SK-MEL-5 (cell line): ENCODE data around the gene TUBGCP3. TPM values are rescaled to one million over a fixed set of nuclear protein-coding genes. Genes with fewer than 3 reads are reported as not detected.
"Not testable (repeated sequence)": the region's sequence is repeated elsewhere in the genome, so short reads cannot be mapped to it uniquely, and the experiment has no call there.

Source experiments
- DNase-seq: peaks from one replicate; pipeline ENCODE4 v3.0.0-alpha.2; 2016; ENCODE audit warnings: low read depth, low spot score
- in situ Hi-C: cut with HindIII; loops from 2 replicates; pipeline ENCODE4 v1.10.0; 2016; ENCODE audit warnings: low sequenced_read_pairs, high pct_unique_total_duplicates, low pct_unique_long_range_greater_than_20kb
- total RNA-seq: library from RNA; depleted of rRNA; stranded (reverse); fragments of >200 nt; shearing (Covaris generic); gene quantifications from 2 replicates; pipeline ENCODE4 v1.2.3, GENCODE V29; 2014

Gene TUBGCP3
- total RNA-seq, 1 experiment from 2014 or later, result 17.1 TPM

- in situ Hi-C loops, result no loop called here
Observed at GRCh38 chr13:112562254-112562653, 25.7 kb downstream of the TUBGCP3 start.

DNA sequence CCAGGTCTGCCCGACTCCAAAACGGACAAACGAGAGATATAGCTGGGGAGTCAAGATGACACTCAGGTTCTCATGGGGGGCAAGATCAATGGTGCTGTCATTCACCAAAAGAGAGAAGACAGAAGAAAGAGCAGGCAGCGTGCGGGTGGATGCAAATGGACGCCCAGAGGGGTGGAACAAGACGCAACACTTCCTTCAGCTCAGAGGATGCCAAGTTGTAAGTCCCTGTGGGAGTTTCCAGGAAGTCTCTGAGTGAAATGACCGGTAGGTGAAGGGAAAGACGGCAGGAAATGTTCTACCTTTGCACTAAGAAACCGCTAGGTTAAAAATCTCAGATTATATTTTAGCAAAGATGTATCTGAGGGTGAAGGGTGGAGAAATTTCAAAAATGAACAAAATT is 26.5 kb downstream of the TUBGCP3 start:
- no peak for DNase-seq
- in situ Hi-C loops, result no loop called here

More at GRCh38 chr13:112562254-112562653, 25.7 kb downstream of the TUBGCP3 start:
- no peak for DNase-seq

- no peak for DNase-seq
- in situ Hi-C loops, result no loop called here
Observed at GRCh38 chr13:112558696-112559418, 29.1 kb downstream of the TUBGCP3 start.

DNA sequence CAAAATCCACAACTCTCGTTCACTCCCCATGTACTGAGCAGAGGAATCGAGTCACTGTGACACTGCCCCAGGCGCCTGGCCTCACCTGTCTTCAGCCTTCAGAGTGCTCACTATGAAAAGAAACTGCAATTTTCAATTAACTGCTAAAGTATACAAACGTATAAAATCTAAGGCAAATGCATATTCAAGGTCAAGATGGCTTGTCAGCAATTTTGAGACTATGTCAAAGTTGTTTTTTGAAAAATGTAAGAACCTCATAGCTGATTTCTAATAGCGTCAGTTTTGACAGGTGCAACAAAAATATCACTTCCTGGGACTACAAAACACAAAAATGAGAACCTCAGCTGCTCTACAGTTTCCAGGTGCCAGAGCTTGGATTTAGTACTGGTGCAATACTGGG is 31.4 kb downstream of the TUBGCP3 start:
- no peak for DNase-seq
- in situ Hi-C loops, result no loop called here

DNA sequence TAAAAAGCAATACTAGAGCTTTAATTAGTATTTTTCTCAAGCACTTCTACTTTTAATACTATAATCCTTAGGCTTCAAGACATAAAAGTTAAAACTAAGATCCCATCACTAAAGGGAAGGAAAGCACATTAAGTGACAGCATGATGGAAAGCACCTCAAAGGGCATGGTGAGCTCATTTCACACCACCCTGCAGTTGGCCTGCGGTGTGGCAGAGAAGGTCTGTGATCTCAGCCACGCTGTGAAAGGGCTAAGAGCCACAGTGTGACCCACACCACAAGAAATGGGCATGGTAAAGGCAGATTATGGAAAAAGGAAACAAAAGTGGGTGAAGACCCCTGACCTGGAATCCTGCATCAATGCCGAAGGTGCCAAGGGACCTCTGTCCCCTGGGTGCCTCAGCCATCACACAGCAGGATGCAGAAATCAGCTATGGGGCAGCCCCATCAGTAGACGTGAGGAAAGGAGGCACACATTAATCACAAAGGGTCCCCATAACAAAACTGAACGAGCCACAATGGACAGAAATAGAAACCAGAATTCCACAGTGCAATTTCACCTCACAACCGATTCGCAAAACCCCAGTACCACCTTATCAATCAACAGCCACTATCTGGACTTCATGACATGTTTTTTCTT is 33.6 kb downstream of the TUBGCP3 start:
- in situ Hi-C loops, result no loop called here
- DNase-seq, result no peak

DNA sequence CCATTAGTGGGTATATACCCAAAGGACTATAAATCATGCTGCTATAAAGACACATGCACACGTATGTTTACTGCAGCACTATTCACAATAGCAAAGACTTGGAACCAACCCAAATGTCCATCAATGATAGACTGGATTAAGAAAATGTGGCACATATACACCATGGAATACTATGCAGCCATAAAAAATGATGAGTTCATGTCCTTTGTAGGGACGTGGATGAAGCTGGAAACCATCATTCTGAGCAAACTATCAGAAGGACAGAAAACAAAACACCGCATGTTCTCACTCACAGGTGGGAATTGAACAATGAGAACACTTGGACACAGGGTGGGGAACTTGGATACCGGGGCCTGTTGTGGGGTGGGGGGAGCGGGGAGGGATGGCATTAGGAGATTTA is 39.0 kb downstream of the TUBGCP3 start:
- in situ Hi-C loops, DNase-seq: not testable (repeated sequence)

DNA sequence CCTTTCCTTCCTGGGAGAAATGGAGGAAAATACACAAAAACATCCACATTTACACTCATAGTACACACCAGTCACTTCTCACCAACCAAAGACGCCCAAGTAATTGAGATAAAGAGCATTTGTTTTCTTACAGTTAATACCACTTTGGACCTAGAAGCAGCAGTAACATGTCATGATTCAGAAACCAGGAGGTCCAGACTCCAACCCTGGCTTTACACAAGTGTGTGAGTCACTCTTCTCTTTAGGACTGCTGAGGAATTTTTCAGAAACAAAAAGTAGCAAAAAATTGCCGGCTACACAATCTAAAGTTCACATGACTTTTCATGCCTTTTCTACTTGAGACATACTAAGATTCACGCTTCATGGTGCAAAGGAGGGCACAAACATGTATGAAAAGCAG is 42.1 kb downstream of the TUBGCP3 start:
- DNase-seq, result no peak
- in situ Hi-C loops, result no loop called here

- no peak for DNase-seq
- in situ Hi-C loops, result no loop called here
Observed at GRCh38 chr13:112532837-112533745, 54.9 kb downstream of the TUBGCP3 start.

DNA sequence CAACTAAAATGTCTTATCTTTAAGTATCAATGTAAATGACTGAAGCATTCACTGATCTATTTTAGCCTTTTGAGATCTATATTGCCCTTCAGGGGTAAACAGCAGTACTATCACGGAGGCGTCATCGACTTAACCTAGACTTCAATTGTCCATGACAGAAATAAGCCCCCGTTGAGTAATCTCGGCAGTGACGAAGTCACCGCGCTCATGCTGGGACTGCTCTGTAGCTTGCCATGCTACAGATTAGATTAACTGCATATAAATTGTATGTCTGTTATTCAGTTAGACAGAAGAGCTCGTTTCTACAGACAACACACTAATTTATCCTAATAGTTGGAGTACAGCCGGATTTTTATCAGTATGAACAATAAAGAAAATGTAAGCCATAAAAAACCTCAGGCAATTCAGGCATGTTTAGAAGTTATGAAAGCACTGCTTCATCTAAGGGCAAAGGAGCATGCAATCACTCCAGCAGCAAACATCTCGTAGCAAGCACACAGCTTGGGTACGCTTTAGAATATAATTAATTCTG is 56.6 kb downstream of the TUBGCP3 start:
- in situ Hi-C loops, result no loop called here
- DNase-seq, result no peak

DNA sequence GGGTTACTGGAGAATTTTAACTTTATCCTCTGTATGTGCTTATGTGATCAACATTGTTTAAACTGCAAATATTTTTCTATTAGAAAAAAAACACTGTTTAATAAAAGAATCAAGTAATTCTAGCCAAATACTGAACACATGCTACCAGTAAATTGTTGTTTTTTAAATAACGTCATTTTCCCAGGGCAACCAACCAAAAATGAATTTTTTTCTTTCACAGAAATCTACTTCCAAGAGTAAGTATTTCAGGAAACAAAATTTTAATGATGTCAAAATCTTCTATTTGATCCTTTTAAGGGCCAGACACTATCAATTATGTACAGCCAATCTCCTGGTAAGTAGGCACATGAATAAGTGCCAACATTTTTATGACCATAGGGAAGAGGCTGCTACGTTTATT is 57.1 kb downstream of the TUBGCP3 start:
- in situ Hi-C loops, result no loop called here

GRCh38 chr13:112529216-112529615 is 58.7 kb downstream of the TUBGCP3 start:
- no peak for DNase-seq
- in situ Hi-C loops, result no loop called here

More for the DNA sequence above, 57.1 kb downstream of the TUBGCP3 start:
- no peak for DNase-seq

DNA sequence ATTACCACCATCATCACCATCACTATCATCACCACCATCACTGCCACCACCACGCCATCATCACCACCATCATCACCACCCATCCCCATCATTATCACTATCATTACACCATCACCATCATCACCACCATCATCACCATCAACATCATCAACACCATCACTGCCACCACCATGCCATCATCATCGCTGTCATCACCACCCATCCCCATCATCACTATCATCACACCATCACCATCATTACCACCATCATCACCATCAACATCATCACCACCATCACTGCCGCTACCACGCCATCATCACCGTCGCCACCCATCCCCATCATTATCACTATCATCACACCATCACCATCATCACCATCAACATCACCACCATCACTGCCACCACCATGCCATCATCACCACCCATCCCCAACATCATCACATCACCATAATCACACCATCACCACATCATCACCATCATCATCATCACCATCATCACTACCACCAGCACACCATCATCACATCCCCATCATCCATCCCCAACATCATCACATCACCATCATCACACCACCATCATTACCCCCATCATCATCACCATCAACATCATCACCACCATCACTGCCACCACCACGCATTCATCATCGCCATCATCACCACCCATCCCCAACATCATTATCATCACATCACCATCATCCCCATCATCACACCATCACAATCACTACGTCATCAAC is 61.7 kb downstream of the TUBGCP3 start:
- DNase-seq, result no peak

GRCh38 chr13:112525356-112525945 is 62.5 kb downstream of the TUBGCP3 start:
- DNase-seq, result no peak
- in situ Hi-C loops, result no loop called here

More for the DNA sequence above, 61.7 kb downstream of the TUBGCP3 start:
- in situ Hi-C loops, result no loop called here

- in situ Hi-C loops, result no loop called here
Observed at GRCh38 chr13:112522578-112522977, 65.4 kb downstream of the TUBGCP3 start.

DNA sequence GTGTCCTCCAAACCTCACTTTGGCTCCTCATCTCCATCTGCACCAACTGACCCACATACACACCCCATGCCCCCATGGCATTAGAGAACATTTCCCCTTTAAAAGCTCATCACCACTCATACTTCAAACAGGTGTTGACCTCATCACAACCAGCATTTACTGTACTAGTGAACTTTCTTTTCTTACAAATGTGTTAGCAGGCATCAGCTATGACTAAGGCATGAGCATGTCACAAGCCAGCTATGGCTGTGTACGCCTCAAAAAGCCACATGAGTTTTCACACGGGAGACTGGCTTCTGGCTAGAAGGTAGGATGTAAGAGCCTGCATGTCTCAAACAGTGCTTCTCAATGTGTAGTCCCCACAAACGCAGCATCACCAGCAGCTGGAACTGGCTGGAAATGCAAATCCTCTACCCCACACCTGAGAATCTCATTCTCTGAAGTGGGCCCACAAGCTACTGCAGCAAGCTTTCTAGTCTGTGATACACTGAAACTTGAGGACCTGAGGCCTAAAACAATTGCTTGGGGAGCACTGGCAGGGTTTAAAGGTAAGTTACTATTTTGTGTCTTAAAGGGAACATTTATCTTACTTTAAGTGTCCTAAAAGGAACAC is 66.8 kb downstream of the TUBGCP3 start:
- DNase-seq, result no peak
- in situ Hi-C loops, result no loop called here

More at GRCh38 chr13:112522578-112522977, 65.4 kb downstream of the TUBGCP3 start:
- no peak for DNase-seq

DNA sequence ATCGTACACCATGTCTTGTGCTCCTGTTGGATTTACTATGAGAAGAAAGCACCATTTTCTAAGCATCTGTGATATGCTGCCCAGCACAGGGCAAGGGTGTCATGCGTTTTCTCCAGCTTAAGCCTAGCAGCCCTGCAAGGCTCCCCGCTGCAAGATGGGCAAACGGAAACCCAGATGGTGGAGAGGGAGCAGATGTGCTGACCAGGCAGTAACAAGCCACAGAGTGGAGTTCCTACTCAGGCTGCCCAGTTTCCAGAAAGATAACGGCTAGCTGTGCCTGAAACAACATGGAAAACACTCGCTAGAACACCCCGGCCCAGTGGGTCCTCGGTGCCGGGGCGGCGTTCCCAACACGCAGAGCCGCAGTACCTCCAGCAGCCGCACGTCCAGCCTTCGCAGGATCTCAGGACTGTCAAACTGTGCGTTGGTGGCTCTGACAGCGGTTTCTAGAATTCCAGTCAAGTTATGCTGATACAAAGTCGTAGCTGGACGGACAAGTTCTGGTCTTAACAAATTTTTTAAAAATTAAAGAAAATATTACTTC is 68.4 kb downstream of the TUBGCP3 start:
- no peak for DNase-seq
- in situ Hi-C loops, result no loop called here
